ENCODE results near the gene EPC1.

Gene EPC1

GRCh38 chr10:32328499-32328898 is 18.5 kb downstream of the EPC1 start:
- no peak overlapping the region for H2BK12ac ChIP-seq (ENCODE audit: low read length)
- H3K18ac ChIP-seq (ENCODE audit: low read length): no peak overlapping the region
- H3K4ac ChIP-seq (ENCODE audit: low read depth, low read length): peak overlapping the region; percentile 30
- peaks cover 4 to 5% of the 10 kb centered on the region in 2 experiments for H3K4me1 ChIP-seq (ENCODE audit: control insufficient read depth in 1 of 2, insufficient read depth in 2 of 2, low read length in 2 of 2)
- no peak overlapping the region for H3K9ac ChIP-seq (ENCODE audit: low read length)
- no peak overlapping the region for H3K27ac ChIP-seq (ENCODE audit: low read depth, low read length)
- H4K12ac ChIP-seq (ENCODE audit: low read depth, low read length): no peak overlapping the region
- DNase-seq: no peak
- peaks cover 0 to 5% of the 10 kb centered on the region in 2 experiments for H3K36me3 ChIP-seq (ENCODE audit: control insufficient read depth in 1 of 2, insufficient read depth in 2 of 2, low read length in 2 of 2)
- no peak overlapping the region for H3K4me3 ChIP-seq (ENCODE audit: low read depth, low read length)
- no peak overlapping the region for H4K91ac ChIP-seq (ENCODE audit: low read depth, low read length)
- H3K23ac ChIP-seq (ENCODE audit: low read length): no peak overlapping the region
- H2AFZ ChIP-seq (ENCODE audit: insufficient read depth, low read length, poor library complexity): no peak overlapping the region
- H2BK120ac ChIP-seq (ENCODE audit: insufficient read depth, low read length, poor library complexity): no peak overlapping the region
- no CpG with 5 or more reads among the region's 3 CpGs for WGBS (ENCODE audit: extremely low coverage, insufficient coverage, insufficient read length)
- no peaks in the 10 kb centered on the region for H3K9me3 ChIP-seq (ENCODE audit: insufficient read depth, low read depth, low read length)
- H2BK5ac ChIP-seq (ENCODE audit: low read depth, low read length, poor library complexity): no peak overlapping the region
- H3K4me2 ChIP-seq (ENCODE audit: low read length): no peak overlapping the region
- no peak overlapping the region for H3K14ac ChIP-seq (ENCODE audit: low read length)
- H3K79me1 ChIP-seq (ENCODE audit: low read length): no peaks in the 10 kb centered on the region
- H3K79me2 ChIP-seq (ENCODE audit: control insufficient read depth, insufficient read depth, low read length, poor library complexity): peaks cover 14% of the 10 kb centered on the region
- H3K27me3 ChIP-seq (ENCODE audit: insufficient read depth, low read length): no peaks in the 10 kb centered on the region
- no peak overlapping the region for H4K8ac ChIP-seq (ENCODE audit: low read depth, low read length)
- no peak overlapping the region for H2AK5ac ChIP-seq (ENCODE audit: low read length)

GRCh38 chr10:32327364-32327691 is 19.6 kb downstream of the EPC1 start:
- H3K4me3 ChIP-seq (ENCODE audit: low read depth, low read length): no peak overlapping the region
- no peak overlapping the region for H3K4me2 ChIP-seq (ENCODE audit: low read length)
- H3K4ac ChIP-seq (ENCODE audit: low read depth, low read length): no peak overlapping the region
- H3K4me1 ChIP-seq (ENCODE audit: control insufficient read depth in 1 of 2, insufficient read depth in 2 of 2, low read length in 2 of 2): peaks cover 2 to 3% of the 10 kb centered on the region in 2 experiments
- no peak overlapping the region for H2BK12ac ChIP-seq (ENCODE audit: low read length)
- H3K23ac ChIP-seq (ENCODE audit: low read length): no peak overlapping the region
- no peak overlapping the region for H2AK5ac ChIP-seq (ENCODE audit: low read length)
- H3K18ac ChIP-seq (ENCODE audit: low read length): no peak overlapping the region
- H4K12ac ChIP-seq (ENCODE audit: low read depth, low read length): no peak overlapping the region
- H2BK5ac ChIP-seq (ENCODE audit: low read depth, low read length, poor library complexity): no peak overlapping the region
- H3K9ac ChIP-seq (ENCODE audit: low read length): no peak overlapping the region
- no peak overlapping the region for H3K27ac ChIP-seq (ENCODE audit: low read depth, low read length)
- no peak overlapping the region for H2AFZ ChIP-seq (ENCODE audit: insufficient read depth, low read length, poor library complexity)
- no peak overlapping the region for H2BK120ac ChIP-seq (ENCODE audit: insufficient read depth, low read length, poor library complexity)
- H3K27me3 ChIP-seq (ENCODE audit: insufficient read depth, low read length): no peaks in the 10 kb centered on the region
- no peaks in the 10 kb centered on the region for H3K9me3 ChIP-seq (ENCODE audit: insufficient read depth, low read depth, low read length)
- H3K14ac ChIP-seq (ENCODE audit: low read length): no peak overlapping the region
- peaks cover 0 to 5% of the 10 kb centered on the region in 2 experiments for H3K36me3 ChIP-seq (ENCODE audit: control insufficient read depth in 1 of 2, insufficient read depth in 2 of 2, low read length in 2 of 2)
- H3K79me2 ChIP-seq (ENCODE audit: control insufficient read depth, insufficient read depth, low read length, poor library complexity): peaks cover 14% of the 10 kb centered on the region
- no CpG with 5 or more reads among the region's 1 CpG for WGBS (ENCODE audit: extremely low coverage, insufficient coverage, insufficient read length)
- DNase-seq: peak in 1 of 2 donors; percentile 70
- no peak overlapping the region for H4K8ac ChIP-seq (ENCODE audit: low read depth, low read length)
- H4K91ac ChIP-seq (ENCODE audit: low read depth, low read length): no peak overlapping the region
- no peaks in the 10 kb centered on the region for H3K79me1 ChIP-seq (ENCODE audit: low read length)

- no peak overlapping the region for H4K8ac ChIP-seq (ENCODE audit: low read depth, low read length)
- H2BK5ac ChIP-seq (ENCODE audit: low read depth, low read length, poor library complexity): no peak overlapping the region
- WGBS (ENCODE audit: extremely low coverage, insufficient coverage, insufficient read length): no CpG with 5 or more reads among the region's 4 CpGs
- H4K91ac ChIP-seq (ENCODE audit: low read depth, low read length): no peak overlapping the region
- no peak overlapping the region for H3K14ac ChIP-seq (ENCODE audit: low read length)
- DNase-seq: peak in 1 of 2 donors; percentile 37
- H3K4me1 ChIP-seq (ENCODE audit: control insufficient read depth in 1 of 2, insufficient read depth in 2 of 2, low read length in 2 of 2): no peaks in the 10 kb centered on the region
- no peak overlapping the region for H4K12ac ChIP-seq (ENCODE audit: low read depth, low read length)
- H3K9ac ChIP-seq (ENCODE audit: low read length): no peak overlapping the region
- no peak overlapping the region for H3K4ac ChIP-seq (ENCODE audit: low read depth, low read length)
- H3K4me2 ChIP-seq (ENCODE audit: low read length): no peak overlapping the region
- H2AFZ ChIP-seq (ENCODE audit: insufficient read depth, low read length, poor library complexity): no peak overlapping the region
- H3K79me2 ChIP-seq (ENCODE audit: control insufficient read depth, insufficient read depth, low read length, poor library complexity): peaks cover 13% of the 10 kb centered on the region
- no peak overlapping the region for H2AK5ac ChIP-seq (ENCODE audit: low read length)
- no peak overlapping the region for H2BK120ac ChIP-seq (ENCODE audit: insufficient read depth, low read length, poor library complexity)
- H3K36me3 ChIP-seq (ENCODE audit: control insufficient read depth in 1 of 2, insufficient read depth in 2 of 2, low read length in 2 of 2): peaks cover 0 to 5% of the 10 kb centered on the region in 2 experiments
- no peaks in the 10 kb centered on the region for H3K27me3 ChIP-seq (ENCODE audit: insufficient read depth, low read length)
- no peak overlapping the region for H3K27ac ChIP-seq (ENCODE audit: low read depth, low read length)
- no peaks in the 10 kb centered on the region for H3K79me1 ChIP-seq (ENCODE audit: low read length)
- H3K4me3 ChIP-seq (ENCODE audit: low read depth, low read length): no peak overlapping the region
- no peak overlapping the region for H3K18ac ChIP-seq (ENCODE audit: low read length)
- no peaks in the 10 kb centered on the region for H3K9me3 ChIP-seq (ENCODE audit: insufficient read depth, low read depth, low read length)
- H3K23ac ChIP-seq (ENCODE audit: low read length): no peak overlapping the region
- no peak overlapping the region for H2BK12ac ChIP-seq (ENCODE audit: low read length)
Observed at GRCh38 chr10:32326680-32327363, 20.1 kb downstream of the EPC1 start.

GRCh38 chr10:32326119-32326518 is 20.8 kb downstream of the EPC1 start:
- peaks cover 13% of the 10 kb centered on the region for H3K79me2 ChIP-seq (ENCODE audit: control insufficient read depth, insufficient read depth, low read length, poor library complexity)
- H3K18ac ChIP-seq (ENCODE audit: low read length): no peak overlapping the region
- H4K91ac ChIP-seq (ENCODE audit: low read depth, low read length): no peak overlapping the region
- no peak overlapping the region for H2BK120ac ChIP-seq (ENCODE audit: insufficient read depth, low read length, poor library complexity)
- WGBS (ENCODE audit: extremely low coverage, insufficient coverage, insufficient read length): no CpG with 5 or more reads among the region's 4 CpGs
- no peak overlapping the region for H2BK12ac ChIP-seq (ENCODE audit: low read length)
- H3K9me3 ChIP-seq (ENCODE audit: insufficient read depth, low read depth, low read length): no peaks in the 10 kb centered on the region
- no peak overlapping the region for H3K27ac ChIP-seq (ENCODE audit: low read depth, low read length)
- no peak overlapping the region for H4K8ac ChIP-seq (ENCODE audit: low read depth, low read length)
- no peak overlapping the region for H2BK5ac ChIP-seq (ENCODE audit: low read depth, low read length, poor library complexity)
- H3K4ac ChIP-seq (ENCODE audit: low read depth, low read length): peak overlapping the region; percentile 1
- no peak overlapping the region for H3K4me2 ChIP-seq (ENCODE audit: low read length)
- H3K4me3 ChIP-seq (ENCODE audit: low read depth, low read length): no peak overlapping the region
- no peak overlapping the region for H3K9ac ChIP-seq (ENCODE audit: low read length)
- H3K36me3 ChIP-seq (ENCODE audit: control insufficient read depth in 1 of 2, insufficient read depth in 2 of 2, low read length in 2 of 2): peaks cover 0 to 5% of the 10 kb centered on the region in 2 experiments
- H3K27me3 ChIP-seq (ENCODE audit: insufficient read depth, low read length): no peaks in the 10 kb centered on the region
- no peak overlapping the region for H2AFZ ChIP-seq (ENCODE audit: insufficient read depth, low read length, poor library complexity)
- no peaks in the 10 kb centered on the region for H3K79me1 ChIP-seq (ENCODE audit: low read length)
- H3K14ac ChIP-seq (ENCODE audit: low read length): no peak overlapping the region
- H3K23ac ChIP-seq (ENCODE audit: low read length): no peak overlapping the region
- no peak overlapping the region for H4K12ac ChIP-seq (ENCODE audit: low read depth, low read length)
- no peak overlapping the region for H2AK5ac ChIP-seq (ENCODE audit: low read length)
- no peaks in the 10 kb centered on the region for H3K4me1 ChIP-seq (ENCODE audit: control insufficient read depth in 1 of 2, insufficient read depth in 2 of 2, low read length in 2 of 2)
- no peak for DNase-seq
